CD14-positive monocyte (primary cell): ENCODE data around the gene TOPBP1. TPM values are rescaled to one million over a fixed set of nuclear protein-coding genes. Genes with fewer than 3 reads are reported as not detected.

ENCODE experiments used
- DNase-seq, 3 donors: peaks; one replicate each; pipeline ENCODE4 v3.0.0-alpha.2; 2011 to 2022
- H2AFZ ChIP-seq: 2 replicates; pipeline ENCODE4 v1.6.0; 2012; ENCODE audit warnings: mild to moderate bottlenecking, low read depth, low read length, inconsistent platforms; ENCODE audit not compliant: insufficient read depth, poor library complexity, severe bottlenecking
- H3K27ac ChIP-seq, 2 donors: 1 replicate in 1 of 2; 2 replicates in 1 of 2; pipeline ENCODE4 v1.5.1; 2012 to 2013; ENCODE audit warnings: low read length in 2 of 2, control low read depth in 1 of 2, inconsistent platforms in 1 of 2, low read depth in 1 of 2, mild to moderate bottlenecking in 1 of 2
- H3K27me3 ChIP-seq, 2 donors: one replicate each; pipeline versions ENCODE4 v1.6.0 to v1.6.1; 2011 to 2013; ENCODE audit warnings: low read length in 2 of 2; ENCODE audit not compliant: control insufficient read depth in 2 of 2, insufficient read depth in 2 of 2
- H3K36me3 ChIP-seq, 2 donors: replicated peaks in 1 of 2; 1 replicate in 1 of 2; 2 replicates in 1 of 2; pipeline versions ENCODE4 v1.5.1 to v1.6.1; 2012 to 2013; ENCODE audit warnings: low read length in 2 of 2, control low read depth in 1 of 2, inconsistent platforms in 1 of 2, mild to moderate bottlenecking in 1 of 2; ENCODE audit not compliant: insufficient read depth in 2 of 2, control insufficient read depth in 1 of 2
- H3K4me1 ChIP-seq, 2 donors: 1 replicate in 1 of 2; 2 replicates in 1 of 2; pipeline versions ENCODE4 v1.5.1 to v1.6.1; 2012 to 2013; ENCODE audit warnings: low read length in 2 of 2, control low read depth in 1 of 2, inconsistent platforms in 1 of 2, mild to moderate bottlenecking in 1 of 2, moderate library complexity in 1 of 2; ENCODE audit not compliant: insufficient read depth in 2 of 2, control insufficient read depth in 1 of 2
- H3K4me2 ChIP-seq: replicated peaks from 2 replicates; pipeline ENCODE3; 2012; ENCODE audit warnings: low read length, moderate library complexity, mild to moderate bottlenecking; ENCODE audit not compliant: poor library complexity, severe bottlenecking; ENCODE audit errors: extremely low read depth
- H3K4me3 ChIP-seq, 3 experiments: fragments of 200-600 bp in 1 of 3; sonication (generic) in 1 of 3; replicated peaks in 1 of 3; 1 replicate in 2 of 3; 2 replicates in 1 of 3; pipeline ENCODE4 v1.5.1; 2011 to 2013; ENCODE audit warnings: low read length in 3 of 3, mild to moderate bottlenecking in 3 of 3, control low read depth in 2 of 3, low read depth in 2 of 3, inconsistent platforms in 1 of 3, moderate library complexity in 1 of 3
- H3K79me2 ChIP-seq: 2 replicates; pipeline ENCODE4 v1.6.0; 2012; ENCODE audit warnings: mild to moderate bottlenecking, control low read depth, inconsistent platforms, low read length, moderate library complexity; ENCODE audit not compliant: insufficient read depth
- H3K9ac ChIP-seq: 2 replicates; pipeline ENCODE4 v1.6.0; 2017; ENCODE audit warnings: low read length, mild to moderate bottlenecking; ENCODE audit not compliant: insufficient read depth, poor library complexity, severe bottlenecking
- H3K9me3 ChIP-seq, 2 donors: replicated peaks in 1 of 2; 1 replicate in 1 of 2; 2 replicates in 1 of 2; pipeline versions ENCODE4 v1.5.1 to v1.6.1; 2012 to 2013; ENCODE audit warnings: low read length in 2 of 2, control low read depth in 1 of 2; ENCODE audit not compliant: control insufficient read depth in 1 of 2, insufficient read depth in 1 of 2
- H4K20me1 ChIP-seq: 2 replicates; pipeline ENCODE4 v1.6.0; 2012; ENCODE audit warnings: mild to moderate bottlenecking, low read length, control low read depth, moderate library complexity; ENCODE audit not compliant: insufficient read depth
- H3K27ac Mint-ChIP-seq, 7 donors: one replicate each; pipeline ENCODE4 v1.8.0; 2020; ENCODE audit warnings: mild to moderate bottlenecking in 7 of 7, mixed read lengths in 7 of 7, moderate library complexity in 6 of 7, inconsistent platforms in 2 of 7
- H3K27me3 Mint-ChIP-seq, 3 donors: one replicate each; pipeline ENCODE4 v1.8.0; 2021 to 2022; ENCODE audit warnings: low read depth in 3 of 3, mild to moderate bottlenecking in 3 of 3, mixed read lengths in 3 of 3, moderate library complexity in 3 of 3, inconsistent platforms in 1 of 3
- H3K36me3 Mint-ChIP-seq, 2 donors: one replicate each; pipeline ENCODE4 v1.8.0; 2020; ENCODE audit warnings: mixed read lengths in 2 of 2, inconsistent platforms in 1 of 2, mild to moderate bottlenecking in 1 of 2
- H3K4me1 Mint-ChIP-seq: one replicate; pipeline ENCODE4 v1.8.0; 2020; ENCODE audit warnings: mild to moderate bottlenecking, mixed read lengths
- H3K4me3 Mint-ChIP-seq, 2 donors: one replicate each; pipeline ENCODE4 v1.8.0; 2020; ENCODE audit warnings: mild to moderate bottlenecking in 2 of 2, mixed read lengths in 2 of 2, moderate library complexity in 1 of 2
- H3K9me3 Mint-ChIP-seq, 7 donors: one replicate each; pipeline ENCODE4 v1.8.0; 2020 to 2022; ENCODE audit warnings: mixed read lengths in 7 of 7, mild to moderate bottlenecking in 6 of 7, moderate library complexity in 6 of 7, inconsistent platforms in 2 of 7
- CTCF ChIP-seq: fragments of 200-600 bp; IDR thresholded peaks from one replicate; pipeline ENCODE4 v1.8.0; 2022; ENCODE audit warnings: antibody characterized with exemption, mild to moderate bottlenecking
- WGBS: methylation state at CpG from one replicate; pipeline ENCODE4 v1.1.5; 2013; ENCODE audit warnings: missing lambda C conversion rate; ENCODE audit not compliant: insufficient coverage; 5-methylcytosine and 5-hydroxymethylcytosine counted together
- intact Hi-C, 2 donors: fragments of 100-400 bp; cut with micrococcal nuclease; formaldehyde crosslinking; loops; one replicate each; pipeline versions ENCODE4 v1.15.0 to v1.15.1; 2023
- polyA plus RNA-seq, 3 donors: library from polyadenylated mRNA; depleted of rRNA in 1 of 3; unstranded in 2 of 3; stranded (reverse) in 1 of 3; fragments of 300-500 nt in 2 of 3; fragments of >200 nt in 1 of 3; fragmentation: Illumina TruSeq in 2 of 3; gene quantifications; 1 replicate in 2 of 3; 2 replicates in 1 of 3; pipeline ENCODE4 v1.2.3, GENCODE V29; 2012 to 2021

The TOPBP1 gene
- polyA plus RNA-seq, 3 donors: 4.9 to 24.3 (median 7.0) TPM

GRCh38 chr3:133676336-133677118 is 14.8 kb upstream of the TOPBP1 start:
- H3K36me3 Mint-ChIP-seq: no peaks in the 10 kb centered on the region
- no peaks in the 10 kb centered on the region for H4K20me1 ChIP-seq
- H3K27ac Mint-ChIP-seq: no peak overlapping the region
- no peak overlapping the region for H3K4me2 ChIP-seq
- peaks cover 42 to 59% (median 49%) of the 10 kb centered on the region in 3 donors for H3K27me3 Mint-ChIP-seq
- TF ChIP-seq CTCF: no peak
- H3K4me3 Mint-ChIP-seq: peak overlapping the region in 1 of 2 donors; percentile 5
- intact Hi-C loops: no loop called here
- no peak overlapping the region for H2AFZ ChIP-seq
- no peak overlapping the region for H3K9ac ChIP-seq
- peaks cover 0 to 14% (median 3%) of the 10 kb centered on the region in 7 donors for H3K9me3 Mint-ChIP-seq
- no peak for DNase-seq
- peaks cover 0 to 8% of the 10 kb centered on the region in 2 donors for H3K9me3 ChIP-seq
- no peak overlapping the region for H3K27ac ChIP-seq
- H3K4me1 ChIP-seq: no peaks in the 10 kb centered on the region
- H3K79me2 ChIP-seq: no peaks in the 10 kb centered on the region
- H3K36me3 ChIP-seq: no peaks in the 10 kb centered on the region
- peaks cover 29 to 39% of the 10 kb centered on the region in 2 donors for H3K27me3 ChIP-seq
- WGBS: 12% methylated on average over 9 of the region's 11 CpGs
- peaks cover 5% of the 10 kb centered on the region for H3K4me1 Mint-ChIP-seq
- no peak overlapping the region for H3K4me3 ChIP-seq

GRCh38 chr3:133675631-133676335 is 14.0 kb upstream of the TOPBP1 start:
- WGBS: 88% methylated on average over 2 of the region's 6 CpGs
- Mint-ChIP-seq H3K27ac (no peak overlapping the region), H3K4me3 (peak overlapping the region in 1 of 2 donors; percentile 5), H3K27me3 (peaks cover 43 to 63% (median 49%) of the 10 kb centered on the region in 3 donors), H3K36me3 (no peaks in the 10 kb centered on the region), H3K9me3 (peaks cover 0 to 14% (median 3%) of the 10 kb centered on the region in 7 donors), H3K4me1 (peaks cover 5% of the 10 kb centered on the region)
- peaks cover 29 to 46% of the 10 kb centered on the region in 2 donors for H3K27me3 ChIP-seq
- no peak overlapping the region for H3K27ac ChIP-seq
- no peak for TF ChIP-seq CTCF
- no peak overlapping the region for H3K9ac ChIP-seq
- no peak overlapping the region for H3K4me3 ChIP-seq
- H3K9me3 ChIP-seq: peaks cover 0 to 8% of the 10 kb centered on the region in 2 donors
- no peaks in the 10 kb centered on the region for H3K36me3 ChIP-seq
- H3K4me2 ChIP-seq: no peak overlapping the region
- H2AFZ ChIP-seq: no peak overlapping the region
- H4K20me1 ChIP-seq: no peaks in the 10 kb centered on the region
- H3K79me2 ChIP-seq: no peaks in the 10 kb centered on the region
- DNase-seq: no peak
- H3K4me1 ChIP-seq: no peaks in the 10 kb centered on the region
- intact Hi-C loops: no loop called here
